Right atrium auricular region (tissue), 2 donors: Measurements from ENCODE around the gene DENND4A. TPM values are rescaled to one million over a fixed set of nuclear protein-coding genes. Genes with fewer than 3 reads are reported as not detected.

ENCODE experiments used
- DNase-seq: peaks from one replicate; pipeline ENCODE4 v3.0.0-alpha.2; 2019; ENCODE audit warnings: low spot score
- H3K27ac ChIP-seq, 2 donors: fragments of 200-600 bp; sonication (generic); 1 replicate in 1 of 2; 2 replicates in 1 of 2; pipeline ENCODE4 v1.5.1; 2016 to 2019
- H3K27me3 ChIP-seq, 2 donors: fragments of 200-600 bp; sonication (generic); one replicate each; pipeline versions ENCODE4 v1.5.1 to v1.6.0; 2017 to 2019
- H3K36me3 ChIP-seq: fragments of 200-600 bp; sonication (generic); one replicate; pipeline ENCODE4 v1.5.1; 2016
- H3K4me1 ChIP-seq, 2 donors: fragments of 200-600 bp; sonication (generic); one replicate each; pipeline versions ENCODE4 v1.5.1 to v1.6.0; 2017 to 2019
- H3K4me3 ChIP-seq, 2 donors: fragments of 200-600 bp; sonication (generic); 1 replicate in 1 of 2; 2 replicates in 1 of 2; pipeline ENCODE4 v1.5.1; 2017 to 2019; ENCODE audit warnings: mild to moderate bottlenecking in 1 of 2, moderate library complexity in 1 of 2
- H3K9me3 ChIP-seq, 2 donors: fragments of 200-600 bp; sonication (generic); one replicate each; pipeline ENCODE4 v1.5.1; 2019
- CTCF ChIP-seq, 2 donors: fragments of 200-600 bp; sonication (generic); IDR thresholded peaks; one replicate each; pipeline ENCODE4 v1.5.1; 2019; ENCODE audit warnings: antibody characterized with exemption in 2 of 2
- total RNA-seq, 2 donors: library from RNA; depleted of rRNA; stranded (reverse); fragments of >200 nt; gene quantifications; one replicate each; pipeline ENCODE4 v1.1.0, GENCODE V29; 2016

DENND4A gene
- total RNA-seq, 2 donors from 2014 or later = 15.2 to 19.4 TPM

GRCh38 chr15:65653341-65653740, 138.8 kb downstream of the DENND4A start:
- no peak for DNase-seq
- Histone ChIP-seq H3K27ac (no peak overlapping the region), H3K9me3 (no peaks in the 10 kb centered on the region), H3K36me3 (no peaks in the 10 kb centered on the region), H3K4me1 (peaks cover 0 to 12% of the 10 kb centered on the region in 2 donors), H3K4me3 (no peak overlapping the region), H3K27me3 (no peaks in the 10 kb centered on the region)
- no peak for TF ChIP-seq CTCF (IDR thresholded peaks at IDR 0.05)

GRCh38 chr15:65651831-65652749, 140.0 kb downstream of the DENND4A start:
- Histone ChIP-seq H3K27ac (no peak overlapping the region), H3K36me3 (no peaks in the 10 kb centered on the region), H3K27me3 (no peaks in the 10 kb centered on the region), H3K4me1 (peaks cover 0 to 12% of the 10 kb centered on the region in 2 donors), H3K4me3 (no peak overlapping the region), H3K9me3 (no peaks in the 10 kb centered on the region)
- DNase-seq = no peak
- TF ChIP-seq CTCF (IDR thresholded peaks at IDR 0.05) = no peak

- peaks cover 0 to 12% of the 10 kb centered on the region in 2 donors for H3K4me1 ChIP-seq
- no peak overlapping the region for H3K4me3 ChIP-seq
- no peaks in the 10 kb centered on the region for H3K9me3 ChIP-seq
- no peaks in the 10 kb centered on the region for H3K36me3 ChIP-seq
- no peak for DNase-seq
- no peak overlapping the region for H3K27ac ChIP-seq
- no peaks in the 10 kb centered on the region for H3K27me3 ChIP-seq
- no peak for TF ChIP-seq CTCF (IDR thresholded peaks at IDR 0.05)
These were observed 141.1 kb downstream of the DENND4A start for GRCh38 chr15:65651042-65651322.

GRCh38 chr15:65650312-65651041, 141.6 kb downstream of the DENND4A start:
- Histone ChIP-seq H3K4me3 (no peak overlapping the region), H3K27ac (no peak overlapping the region), H3K9me3 (no peaks in the 10 kb centered on the region), H3K36me3 (no peaks in the 10 kb centered on the region), H3K4me1 (peaks cover 0 to 12% of the 10 kb centered on the region in 2 donors), H3K27me3 (no peaks in the 10 kb centered on the region)
- DNase-seq = no peak
- TF ChIP-seq CTCF (IDR thresholded peaks at IDR 0.05) = no peak

GRCh38 chr15:65646486-65646885, 145.6 kb downstream of the DENND4A start:
- no peak for DNase-seq
- Histone ChIP-seq H3K36me3 (no peaks in the 10 kb centered on the region), H3K27me3 (no peaks in the 10 kb centered on the region), H3K9me3 (no peaks in the 10 kb centered on the region), H3K4me3 (no peak overlapping the region), H3K27ac (no peak overlapping the region), H3K4me1 (no peaks in the 10 kb centered on the region)
- TF ChIP-seq CTCF (IDR thresholded peaks at IDR 0.05) = no peak
